MG63 (cell line): ENCODE results near the gene COL23A1. TPM values are rescaled to one million over a fixed set of nuclear protein-coding genes. Genes with fewer than 3 reads are reported as not detected.
"Not testable (repeated sequence)": the region's sequence is repeated elsewhere in the genome, so short reads cannot be mapped to it uniquely, and the experiment has no call there.

Experiments used
- DNase-seq: peaks from one replicate; pipeline ENCODE4 v3.0.0-alpha.2; 2020
- H3K27me3 ChIP-seq: fragments of 250-450 bp; sonication (Bioruptor Pico); 2 replicates; pipeline ENCODE4 v1.5.1; 2020; ENCODE audit warnings: mild to moderate bottlenecking, moderate library complexity
- H3K36me3 ChIP-seq: fragments of 250-450 bp; sonication (Bioruptor Pico); 2 replicates; pipeline ENCODE4 v1.5.1; 2020; ENCODE audit warnings: mild to moderate bottlenecking, moderate library complexity
- H3K4me3 ChIP-seq: fragments of 250-450 bp; sonication (Bioruptor Pico); 2 replicates; pipeline ENCODE4 v1.5.1; 2020; ENCODE audit warnings: mild to moderate bottlenecking, moderate library complexity
- H3K9me3 ChIP-seq: fragments of 250-450 bp; sonication (Bioruptor Pico); 2 replicates; pipeline ENCODE4 v1.5.1; 2020; ENCODE audit warnings: mild to moderate bottlenecking, moderate library complexity
- total RNA-seq: library from RNA; depleted of rRNA; stranded (reverse); fragments of >200 nt; shearing (Covaris generic); gene quantifications from 2 replicates; pipeline ENCODE4 v1.2.3, GENCODE V29; 2014; ENCODE audit warnings: low replicate concordance

The COL23A1 gene
- total RNA-seq, 1 experiment from 2014 or later, result 107 TPM

GRCh38 chr5:178271726-178272479, 318.3 kb downstream of the COL23A1 start:
- Histone ChIP-seq H3K36me3 (peaks cover 36% of the 10 kb centered on the region), H3K4me3 (no peak overlapping the region), H3K9me3 (peaks cover 14% of the 10 kb centered on the region), H3K27me3 (no peaks in the 10 kb centered on the region)
- no peak for DNase-seq

GRCh38 chr5:178271231-178271630, 319.0 kb downstream of the COL23A1 start:
- DNase-seq, result no peak
- Histone ChIP-seq H3K4me3 (no peak overlapping the region), H3K9me3 (peaks cover 7% of the 10 kb centered on the region), H3K27me3 (no peaks in the 10 kb centered on the region), H3K36me3 (peaks cover 35% of the 10 kb centered on the region)

- Histone ChIP-seq H3K9me3 (no peaks in the 10 kb centered on the region), H3K27me3 (no peaks in the 10 kb centered on the region), H3K36me3 (peaks cover 36% of the 10 kb centered on the region), H3K4me3 (no peak overlapping the region)
- no peak for DNase-seq
These were observed 320.7 kb downstream of the COL23A1 start for GRCh38 chr5:178269499-178269898.

GRCh38 chr5:178267876-178268275, 322.3 kb downstream of the COL23A1 start:
- Histone ChIP-seq H3K4me3 (no peak overlapping the region), H3K27me3 (no peaks in the 10 kb centered on the region), H3K9me3 (no peaks in the 10 kb centered on the region), H3K36me3 (peaks cover 40% of the 10 kb centered on the region)
- DNase-seq, result no peak

- no peak for DNase-seq
- no peaks in the 10 kb centered on the region for H3K9me3 ChIP-seq
These were observed 322.9 kb downstream of the COL23A1 start for GRCh38 chr5:178267245-178267644.

GRCh38 chr5:178266581-178266980, 323.6 kb downstream of the COL23A1 start:
- no peaks in the 10 kb centered on the region for H3K9me3 ChIP-seq
- DNase-seq, result no peak
- H3K4me3 ChIP-seq, result no peak overlapping the region
- H3K36me3 ChIP-seq, result peaks cover 40% of the 10 kb centered on the region
- no peaks in the 10 kb centered on the region for H3K27me3 ChIP-seq

More at GRCh38 chr5:178267245-178267644, 322.9 kb downstream of the COL23A1 start:
- Histone ChIP-seq H3K36me3 (peaks cover 41% of the 10 kb centered on the region), H3K27me3 (no peaks in the 10 kb centered on the region), H3K4me3 (no peak overlapping the region)

GRCh38 chr5:178265746-178266145, 324.4 kb downstream of the COL23A1 start:
- H3K4me3 ChIP-seq, result no peak overlapping the region
- no peaks in the 10 kb centered on the region for H3K27me3 ChIP-seq
- DNase-seq, result no peak
- H3K9me3 ChIP-seq, result no peaks in the 10 kb centered on the region
- peaks cover 38% of the 10 kb centered on the region for H3K36me3 ChIP-seq

GRCh38 chr5:178264044-178264443, 326.1 kb downstream of the COL23A1 start:
- H3K9me3 ChIP-seq, result no peaks in the 10 kb centered on the region

GRCh38 chr5:178261666-178262600, 328.3 kb downstream of the COL23A1 start:
- DNase-seq, result no peak
- Histone ChIP-seq H3K36me3 (peaks cover 23% of the 10 kb centered on the region), H3K4me3 (no peak overlapping the region), H3K9me3 (no peaks in the 10 kb centered on the region), H3K27me3 (no peaks in the 10 kb centered on the region)

More at GRCh38 chr5:178264044-178264443, 326.1 kb downstream of the COL23A1 start:
- DNase-seq, result no peak
- Histone ChIP-seq H3K4me3 (no peak overlapping the region), H3K36me3 (peaks cover 39% of the 10 kb centered on the region), H3K27me3 (no peaks in the 10 kb centered on the region)

- peaks cover 17% of the 10 kb centered on the region for H3K36me3 ChIP-seq
- DNase-seq, result no peak
- H3K4me3 ChIP-seq, result no peak overlapping the region
- H3K27me3 ChIP-seq, result no peaks in the 10 kb centered on the region
- H3K9me3 ChIP-seq, result no peaks in the 10 kb centered on the region
These were observed 330.3 kb downstream of the COL23A1 start for GRCh38 chr5:178259623-178260536.

GRCh38 chr5:178257650-178258049, 332.5 kb downstream of the COL23A1 start:
- no peaks in the 10 kb centered on the region for H3K27me3 ChIP-seq
- no peaks in the 10 kb centered on the region for H3K9me3 ChIP-seq
- H3K4me3 ChIP-seq, result no peak overlapping the region
- peaks cover 24% of the 10 kb centered on the region for H3K36me3 ChIP-seq
- DNase-seq, result no peak

- H3K9me3 ChIP-seq, result no peaks in the 10 kb centered on the region
- H3K27me3 ChIP-seq, result no peaks in the 10 kb centered on the region
- peaks cover 22% of the 10 kb centered on the region for H3K36me3 ChIP-seq
- H3K4me3 ChIP-seq, result no peak overlapping the region
- no peak for DNase-seq
These were observed 333.4 kb downstream of the COL23A1 start for GRCh38 chr5:178256746-178257145.

- H3K27me3 ChIP-seq, H3K9me3 ChIP-seq, DNase-seq, H3K4me3 ChIP-seq: not testable (repeated sequence)
- peaks cover 26% of the 10 kb centered on the region for H3K36me3 ChIP-seq
These were observed 336.6 kb downstream of the COL23A1 start for GRCh38 chr5:178253632-178254031.

GRCh38 chr5:178252258-178252657, 337.9 kb downstream of the COL23A1 start:
- DNase-seq, result no peak
- peaks cover 40% of the 10 kb centered on the region for H3K36me3 ChIP-seq
- H3K9me3 ChIP-seq, result no peaks in the 10 kb centered on the region
- no peaks in the 10 kb centered on the region for H3K27me3 ChIP-seq
- no peak overlapping the region for H3K4me3 ChIP-seq

- no peak for DNase-seq
- Histone ChIP-seq H3K9me3 (no peaks in the 10 kb centered on the region), H3K36me3 (peaks cover 46% of the 10 kb centered on the region), H3K4me3 (no peak overlapping the region), H3K27me3 (no peaks in the 10 kb centered on the region)
These were observed 339.9 kb downstream of the COL23A1 start for GRCh38 chr5:178250263-178250662.

GRCh38 chr5:178249191-178249989, 340.8 kb downstream of the COL23A1 start:
- H3K27me3 ChIP-seq, result no peaks in the 10 kb centered on the region
- H3K36me3 ChIP-seq, result peaks cover 46% of the 10 kb centered on the region
- no peaks in the 10 kb centered on the region for H3K9me3 ChIP-seq
- H3K4me3 ChIP-seq, result no peak overlapping the region
- DNase-seq, result peak; percentile 96
